Measurements from ENCODE around the gene KIF16B.

DNA sequence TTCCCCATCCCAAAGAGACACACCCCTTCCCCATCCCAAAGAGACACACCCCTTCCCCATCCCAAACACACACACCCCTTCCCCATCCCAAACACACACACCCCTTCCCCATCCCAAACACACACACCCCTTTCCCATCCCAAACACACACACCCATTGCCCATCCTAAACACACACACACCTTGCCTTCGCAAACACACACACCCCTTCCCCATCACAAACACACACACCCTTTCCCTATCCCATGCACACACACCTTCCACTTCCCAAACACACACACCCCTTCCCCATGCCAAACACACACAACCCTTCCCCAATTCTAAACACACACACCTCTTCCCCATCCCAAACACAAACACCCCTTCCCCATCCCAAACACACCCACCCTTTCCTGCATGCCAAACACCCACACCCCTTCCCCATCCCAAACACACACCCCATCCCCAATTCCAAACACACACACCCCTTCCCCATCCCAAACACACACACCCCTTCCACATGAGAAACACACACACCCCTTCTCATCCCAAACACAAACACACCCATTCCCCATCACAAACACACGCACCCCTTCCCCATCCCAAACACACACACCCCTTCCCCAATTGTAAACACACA lies 315.3 kb downstream of the KIF16B start:
- TF ChIP-seq, protein P1, sequence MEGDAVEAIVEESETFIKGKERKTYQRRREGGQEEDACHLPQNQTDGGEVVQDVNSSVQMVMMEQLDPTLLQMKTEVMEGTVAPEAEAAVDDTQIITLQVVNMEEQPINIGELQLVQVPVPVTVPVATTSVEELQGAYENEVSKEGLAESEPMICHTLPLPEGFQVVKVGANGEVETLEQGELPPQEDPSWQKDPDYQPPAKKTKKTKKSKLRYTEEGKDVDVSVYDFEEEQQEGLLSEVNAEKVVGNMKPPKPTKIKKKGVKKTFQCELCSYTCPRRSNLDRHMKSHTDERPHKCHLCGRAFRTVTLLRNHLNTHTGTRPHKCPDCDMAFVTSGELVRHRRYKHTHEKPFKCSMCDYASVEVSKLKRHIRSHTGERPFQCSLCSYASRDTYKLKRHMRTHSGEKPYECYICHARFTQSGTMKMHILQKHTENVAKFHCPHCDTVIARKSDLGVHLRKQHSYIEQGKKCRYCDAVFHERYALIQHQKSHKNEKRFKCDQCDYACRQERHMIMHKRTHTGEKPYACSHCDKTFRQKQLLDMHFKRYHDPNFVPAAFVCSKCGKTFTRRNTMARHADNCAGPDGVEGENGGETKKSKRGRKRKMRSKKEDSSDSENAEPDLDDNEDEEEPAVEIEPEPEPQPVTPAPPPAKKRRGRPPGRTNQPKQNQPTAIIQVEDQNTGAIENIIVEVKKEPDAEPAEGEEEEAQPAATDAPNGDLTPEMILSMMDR (IDR thresholded peaks at IDR 0.05), result no peak
- TF ChIP-seq POLR2A (IDR thresholded peaks at IDR 0.05), result no peak
